Measurements from ENCODE around the gene FKBP3.

- TF ChIP-seq CTCF (IDR thresholded peaks at IDR 0.05), result no peak
- TF ChIP-seq POLR2A (IDR thresholded peaks at IDR 0.05), result no peak
Observed at GRCh38 chr14:45068396-45068795, 65.9 kb downstream of the FKBP3 start.

Measured in Peyer's patch (tissue), 4 donors.